GM12878 (cell line): ENCODE data around the gene EVPLL. TPM values are rescaled to one million over a fixed set of nuclear protein-coding genes. Genes with fewer than 3 reads are reported as not detected.
A peak's percentile ranks its signal among the peaks of the same experiment; 100 is the strongest.
"Not testable (repeated sequence)": the region's sequence is repeated elsewhere in the genome, so short reads cannot be mapped to it uniquely, and the experiment has no call there.

Experiments used
- ATAC-seq: fragments of 200-7000 bp; cut with Tn5 transposase; 3 replicates; pipeline ENCODE4 v1.9.1; 2020; ENCODE audit warnings: mild to moderate bottlenecking, moderate library complexity
- BruUV-seq: library from RNA; stranded (reverse); fragments of 400-500 nt; replicated peaks from 2 replicates; lab custom pipeline; 2021; lab: Mats Ljungman, UMichigan
- CTCF ChIA-PET: fragments of 300-600 bp; sonication (Branson Sonifier 250); formaldehyde crosslinking; extraction: SDS; loops from one replicate; lab custom pipeline; 2021; ENCODE audit warnings: inconsistent platforms; lab: Yijun Ruan, JAX
- POLR2A ChIA-PET: fragments of 350-600 bp; formaldehyde crosslinking; extraction: SDS; loops from one replicate; lab custom pipeline; 2021; ENCODE audit warnings: inconsistent platforms; lab: Charles Lee
- RAD21 ChIA-PET: fragments of 300-600 bp; sonication (Branson Sonifier 250); formaldehyde crosslinking; loops from one replicate; lab custom pipeline; 2023; ENCODE audit warnings: antibody characterized with exemption; ENCODE audit not compliant: unreplicated experiment; lab: Charles Lee
- SMC1A ChIA-PET: fragments of 300-600 bp; sonication (Branson Sonifier 250); formaldehyde crosslinking; loops from one replicate; lab custom pipeline; 2023; ENCODE audit not compliant: unreplicated experiment, uncharacterized antibody; lab: Charles Lee
- DNase-seq: peaks from one replicate; pipeline ENCODE4 v3.0.0-alpha.2; 2011; ENCODE audit warnings: low read depth, low spot score
- FAIRE-seq: peaks from 3 replicates; lab custom pipeline; 2011; peaks lifted over from hg19 to GRCh38; lab: Jason Lieb, UNC
- H2AFZ ChIP-seq: 2 replicates; pipeline ENCODE4 v1.6.0; 2011; ENCODE audit warnings: low read depth, low read length, control low read depth; ENCODE audit not compliant: control insufficient read depth
- H3K27ac ChIP-seq: 2 replicates; pipeline ENCODE4 v1.5.1; 2011; ENCODE audit warnings: control low read depth; ENCODE audit not compliant: control insufficient read depth, insufficient read depth
- H3K27me3 ChIP-seq, 2 experiments: replicated peaks in 1 of 2; 2 replicates each; pipeline versions ENCODE4 v1.6.0 to v1.6.1; 2011; ENCODE audit warnings: low read length in 1 of 2; ENCODE audit not compliant: control insufficient read depth in 2 of 2, insufficient read depth in 2 of 2
- H3K36me3 ChIP-seq, 2 experiments: 2 replicates each; pipeline ENCODE4 v1.5.1; 2011; ENCODE audit warnings: low read length in 1 of 2; ENCODE audit not compliant: control insufficient read depth in 2 of 2, insufficient read depth in 2 of 2
- H3K4me1 ChIP-seq: 2 replicates; pipeline ENCODE4 v1.6.1; 2011; ENCODE audit warnings: mild to moderate bottlenecking, low read length, moderate library complexity, mixed read lengths; ENCODE audit not compliant: control insufficient read depth, insufficient read depth
- H3K4me2 ChIP-seq: 2 replicates; pipeline ENCODE4 v1.6.0; 2011; ENCODE audit warnings: control low read depth; ENCODE audit not compliant: control insufficient read depth, insufficient read depth
- H3K4me3 ChIP-seq: fragments of 200-600 bp; sonication (generic); 2 replicates; pipeline ENCODE4 v1.5.1; 2016
- H3K79me2 ChIP-seq: 2 replicates; pipeline ENCODE4 v1.6.0; 2011; ENCODE audit warnings: low read length; ENCODE audit not compliant: control insufficient read depth, insufficient read depth
- H3K9ac ChIP-seq: 2 replicates; pipeline ENCODE4 v1.8.0; 2011; ENCODE audit warnings: low read length, control low read depth, mixed read lengths; ENCODE audit not compliant: control insufficient read depth, insufficient read depth
- H3K9me3 ChIP-seq: replicated peaks from 3 replicates; pipeline ENCODE4 v1.5.1; 2011; ENCODE audit warnings: mild to moderate bottlenecking, low read length; ENCODE audit not compliant: control insufficient read depth, insufficient read depth
- H4K20me1 ChIP-seq: 2 replicates; pipeline ENCODE4 v1.6.0; 2011; ENCODE audit not compliant: control insufficient read depth, insufficient read depth
- WGBS: methylation state at CpG from one replicate; pipeline ENCODE4 v1.1.6; 2016; ENCODE audit warnings: low lambda C conversion rate; ENCODE audit not compliant: insufficient replicate concordance, insufficient coverage; ENCODE audit errors: missing lambda C conversion rate; 5-methylcytosine and 5-hydroxymethylcytosine counted together
- in situ Hi-C: fragments of 300-500 bp; cut with MboI; formaldehyde crosslinking; loops from 9 replicates; pipeline ENCODE4 v1.14.3; 2018; ENCODE audit warnings: mixed read lengths
- intact Hi-C: fragments of 100-400 bp; cut with micrococcal nuclease; formaldehyde crosslinking; loops from one replicate; pipeline ENCODE4 v1.14.2; 2022; ENCODE audit not compliant: unreplicated experiment
- polyA plus RNA-seq, 11 experiments: library from polyadenylated mRNA; depleted of rRNA in 4 of 11; unstranded in 6 of 11; stranded (reverse) in 5 of 11; fragments of >200 nt; fragmentation: Nextera tagmentation in 4 of 11; fragmentation: Illumina TruSeq in 1 of 11; extraction: Ambion mirVana in 4 of 11; extraction: Trizol in 1 of 11; gene quantifications; 1 replicate in 1 of 11; 2 replicates in 10 of 11; pipeline versions ENCODE4 v1.2.1 to v1.2.3, GENCODE V29; 2011 to 2016; ENCODE audit warnings: inconsistent platforms in 2 of 11, missing spikeins in 2 of 11, low read depth in 1 of 11
- total RNA-seq, 4 experiments: library from RNA; depleted of rRNA in 3 of 4; stranded (reverse); fragments of >200 nt in 3 of 4; fragmentation: Illumina TruSeq in 1 of 4; extraction: Trizol in 1 of 4; gene quantifications; 2 replicates each; pipeline versions ENCODE4 v1.2.1 to v1.2.3, GENCODE V29; 2013 to 2021

EVPLL gene
- total and polyA plus RNA-seq, 10 of the 15 experiments (the other 5 are each of a cell fraction or from before 2014, with no cell fraction given), result not detected

DNA sequence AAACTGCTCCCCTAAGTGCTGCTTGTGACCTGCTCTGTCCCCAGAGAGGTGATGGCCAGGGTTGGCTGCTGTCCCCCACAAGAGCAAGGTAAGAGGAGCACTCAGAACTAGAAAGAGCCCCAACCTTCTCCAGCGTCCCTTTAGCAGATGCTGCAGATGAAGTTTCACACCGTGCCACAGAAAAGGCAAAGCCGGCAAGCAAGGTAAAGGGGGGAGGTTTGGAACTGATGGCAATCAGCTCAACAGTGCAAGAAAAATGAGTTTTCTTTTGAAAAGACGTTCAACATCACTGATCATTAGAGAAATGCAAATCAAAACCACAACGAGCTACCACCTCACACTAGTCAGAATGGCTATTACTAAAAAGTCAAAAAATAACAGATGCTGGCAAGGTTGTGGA, 26.0 kb downstream of the EVPLL start:
- H3K9ac ChIP-seq, H3K27ac ChIP-seq, H4K20me1 ChIP-seq, H3K9me3 ChIP-seq, SMC1A ChIA-PET, POLR2A ChIA-PET, H3K4me3 ChIP-seq, CTCF ChIA-PET, H3K79me2 ChIP-seq, H3K27me3 ChIP-seq, BruUV-seq, intact Hi-C loops, H3K36me3 ChIP-seq, H3K4me2 ChIP-seq, H3K4me1 ChIP-seq, RAD21 ChIA-PET, H2AFZ ChIP-seq, DNase-seq: not testable (repeated sequence)
- in situ Hi-C loops, result loop anchor here (25.0 kb wide), 1 partner anchor 1591 kb away; no protein-coding TSS in a partner anchor
- FAIRE-seq (peak; percentile 84), ATAC-seq (peak; percentile 95)
- no CpG with 5 or more reads among the region's 5 CpGs for WGBS

- DNase-seq, H3K4me3 ChIP-seq, intact Hi-C loops, POLR2A ChIA-PET, H3K4me1 ChIP-seq, CTCF ChIA-PET, FAIRE-seq, H3K36me3 ChIP-seq, RAD21 ChIA-PET, H3K9ac ChIP-seq, H3K79me2 ChIP-seq, H3K27ac ChIP-seq, H3K9me3 ChIP-seq, H2AFZ ChIP-seq, H3K4me2 ChIP-seq, SMC1A ChIA-PET, H4K20me1 ChIP-seq, BruUV-seq, H3K27me3 ChIP-seq: not testable (repeated sequence)
- in situ Hi-C loops, result loop anchor here (25.0 kb wide), 1 partner anchor 1597 kb away; no protein-coding TSS in a partner anchor
- WGBS, result 31% methylated on average over 3 of the region's 3 CpGs
- peak; percentile 45; the same call in 1 of the 3 replicates for ATAC-seq
Measured at GRCh38 chr17:18408906-18409305, 31.3 kb downstream of the EVPLL start.

- H2AFZ ChIP-seq, H3K4me3 ChIP-seq, intact Hi-C loops, H3K36me3 ChIP-seq, H3K4me2 ChIP-seq, H3K9ac ChIP-seq, SMC1A ChIA-PET, POLR2A ChIA-PET, H3K27me3 ChIP-seq, H4K20me1 ChIP-seq, CTCF ChIA-PET, BruUV-seq, FAIRE-seq, DNase-seq, RAD21 ChIA-PET, H3K9me3 ChIP-seq, H3K27ac ChIP-seq, H3K79me2 ChIP-seq, H3K4me1 ChIP-seq, ATAC-seq: not testable (repeated sequence)
- in situ Hi-C loops, result loop anchor here (25.0 kb wide), 1 partner anchor 1597 kb away; no protein-coding TSS in a partner anchor
- WGBS, result 33% methylated on average over 6 of the region's 6 CpGs
Measured at GRCh38 chr17:18409321-18409720, 31.7 kb downstream of the EVPLL start.

- SMC1A ChIA-PET, POLR2A ChIA-PET, H3K9ac ChIP-seq, CTCF ChIA-PET, intact Hi-C loops, H3K9me3 ChIP-seq, ATAC-seq, RAD21 ChIA-PET, H3K4me1 ChIP-seq, H4K20me1 ChIP-seq, H3K36me3 ChIP-seq, H3K27me3 ChIP-seq, H2AFZ ChIP-seq, DNase-seq, H3K4me3 ChIP-seq, H3K4me2 ChIP-seq, BruUV-seq, H3K27ac ChIP-seq, FAIRE-seq, H3K79me2 ChIP-seq: not testable (repeated sequence)
- in situ Hi-C loops, result loop anchor here (25.0 kb wide), 1 partner anchor 1598 kb away; no protein-coding TSS in a partner anchor
- WGBS, result no CpG with 5 or more reads among the region's 11 CpGs
Measured at GRCh38 chr17:18410736-18411135, 33.2 kb downstream of the EVPLL start.
